Ecto neural progenitor cell (in vitro differentiated cells): ENCODE results near the gene TMEM87A.
"Not testable (repeated sequence)": the region's sequence is repeated elsewhere in the genome, so short reads cannot be mapped to it uniquely, and the experiment has no call there.

ENCODE experiments used
- DNase-seq: peaks from one replicate; pipeline ENCODE4 v3.0.0-alpha.2; 2018; ENCODE audit warnings: low spot score

The TMEM87A gene, protein sequence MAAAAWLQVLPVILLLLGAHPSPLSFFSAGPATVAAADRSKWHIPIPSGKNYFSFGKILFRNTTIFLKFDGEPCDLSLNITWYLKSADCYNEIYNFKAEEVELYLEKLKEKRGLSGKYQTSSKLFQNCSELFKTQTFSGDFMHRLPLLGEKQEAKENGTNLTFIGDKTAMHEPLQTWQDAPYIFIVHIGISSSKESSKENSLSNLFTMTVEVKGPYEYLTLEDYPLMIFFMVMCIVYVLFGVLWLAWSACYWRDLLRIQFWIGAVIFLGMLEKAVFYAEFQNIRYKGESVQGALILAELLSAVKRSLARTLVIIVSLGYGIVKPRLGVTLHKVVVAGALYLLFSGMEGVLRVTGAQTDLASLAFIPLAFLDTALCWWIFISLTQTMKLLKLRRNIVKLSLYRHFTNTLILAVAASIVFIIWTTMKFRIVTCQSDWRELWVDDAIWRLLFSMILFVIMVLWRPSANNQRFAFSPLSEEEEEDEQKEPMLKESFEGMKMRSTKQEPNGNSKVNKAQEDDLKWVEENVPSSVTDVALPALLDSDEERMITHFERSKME

DNA sequence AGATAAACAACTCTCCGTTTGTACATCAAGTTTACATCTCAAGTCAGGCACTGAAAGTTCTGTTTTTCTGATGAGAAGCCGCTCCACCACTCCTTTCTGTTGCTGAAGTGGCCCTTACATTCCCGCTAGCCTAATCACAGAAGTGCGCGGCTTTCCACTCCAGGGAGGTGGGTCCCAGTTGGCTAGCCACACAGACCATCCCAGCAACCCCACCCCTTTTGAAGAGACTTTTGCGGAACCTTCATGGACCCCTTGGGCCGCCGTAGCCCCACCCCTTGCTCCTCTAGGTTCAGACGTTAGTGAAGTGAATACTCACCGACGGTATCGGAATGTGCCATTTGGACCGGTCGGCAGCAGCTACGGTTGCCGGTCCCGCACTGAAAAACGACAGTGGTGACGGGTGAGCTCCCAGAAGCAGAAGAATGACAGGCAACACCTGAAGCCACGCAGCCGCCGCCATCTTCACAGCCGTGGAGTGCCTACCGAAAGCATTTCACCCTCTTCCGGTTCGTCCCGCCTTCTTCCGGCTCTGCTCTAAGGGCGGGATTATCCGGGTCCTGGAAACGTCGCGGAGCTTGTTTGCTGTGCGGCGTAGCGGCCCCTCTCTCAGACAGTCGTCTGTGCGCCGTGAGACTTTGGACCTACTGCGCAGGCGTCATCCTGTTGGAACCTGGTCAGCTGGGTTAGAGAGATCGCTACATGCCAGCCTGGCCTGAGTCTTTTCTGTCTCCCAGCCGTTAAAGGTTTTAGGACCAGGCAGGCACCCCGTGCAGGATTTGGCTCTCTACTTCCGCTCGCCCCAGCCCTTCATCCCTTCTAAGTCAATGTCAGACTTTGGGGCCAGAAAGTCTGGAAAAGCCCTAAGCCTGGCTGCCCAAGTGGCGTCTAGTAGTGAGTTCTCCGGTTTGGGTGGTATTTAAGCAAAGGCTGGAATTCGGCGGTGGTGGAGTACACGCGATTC is at the start of gene TMEM87A, which contains the start of gene GANC:
TMEM87A (minus strand) TSS at position 495 of the 961 bp plus-strand sequence; CDS start at position 460, 35 bp downstream.
GANC (plus strand) TSS at position 263 of the 961 bp plus-strand sequence. CDS start 1,281 bp downstream, outside the sequence.
- peak; percentile 97 for DNase-seq

DNA sequence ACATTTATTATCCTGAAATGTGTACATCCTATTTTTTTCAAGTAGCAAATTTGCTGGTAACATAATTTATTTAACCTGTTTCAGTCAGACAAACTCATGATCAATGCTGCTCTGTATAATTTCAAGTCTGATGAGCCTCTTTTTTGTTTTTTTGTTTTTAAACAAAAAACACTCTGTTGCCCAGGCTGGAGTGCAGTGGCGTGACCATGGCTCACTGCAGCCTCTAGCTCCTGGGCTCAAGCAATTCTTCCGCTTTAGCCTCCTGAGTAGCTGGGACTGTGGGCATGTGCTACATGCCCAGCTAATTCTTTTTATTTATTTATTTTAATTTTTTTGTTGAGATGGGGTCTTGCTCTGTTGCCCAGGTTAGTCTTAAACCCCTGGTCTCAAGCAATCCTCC is 46.0 kb upstream of the TMEM87A start:
- no peak for DNase-seq

DNA sequence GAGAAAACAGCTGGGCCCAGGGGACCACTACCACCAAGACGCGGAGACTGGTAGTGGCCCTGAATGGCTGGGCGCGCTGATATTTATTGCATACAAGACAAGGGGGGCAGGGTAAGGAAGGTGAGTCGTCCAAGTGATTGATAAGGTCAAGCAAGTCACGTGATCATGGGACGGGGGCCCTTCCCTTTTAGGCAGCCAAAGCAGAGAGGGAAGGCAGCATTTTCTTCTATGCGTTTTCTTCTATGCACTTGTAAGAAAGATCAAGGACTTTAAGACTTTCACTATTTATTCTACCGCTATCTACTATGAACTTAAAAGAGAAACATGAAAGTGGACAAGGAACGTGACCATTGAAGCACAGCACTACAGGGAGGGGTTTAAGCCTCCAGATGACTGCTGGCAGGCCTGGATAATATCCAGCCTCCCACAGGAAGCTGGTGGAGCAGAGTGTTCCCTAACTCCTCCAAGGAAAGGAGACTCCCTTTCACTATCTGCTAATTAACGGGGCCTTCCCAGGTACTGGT is 43.1 kb upstream of the TMEM87A start:
- DNase-seq: not testable (repeated sequence)

DNA sequence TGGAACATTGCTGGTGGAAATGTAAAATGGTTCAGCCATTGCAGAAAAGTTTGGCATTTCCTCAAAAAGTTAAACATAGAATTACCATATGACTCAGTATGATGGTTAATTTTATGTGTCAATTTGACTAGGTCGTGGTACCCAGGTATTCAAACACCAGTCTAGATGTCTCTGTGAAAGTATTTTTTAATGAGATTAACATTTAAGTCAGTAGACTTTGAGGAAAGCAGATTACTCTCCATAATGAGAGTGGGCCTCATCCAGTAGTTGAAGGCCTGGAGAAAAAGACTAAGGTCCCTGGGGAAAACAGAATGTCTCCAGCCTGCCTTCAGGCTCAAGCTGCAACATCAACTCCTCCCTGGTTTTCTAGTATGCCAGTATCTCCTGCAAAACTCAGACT is 42.3 kb upstream of the TMEM87A start:
- DNase-seq: no peak

DNA sequence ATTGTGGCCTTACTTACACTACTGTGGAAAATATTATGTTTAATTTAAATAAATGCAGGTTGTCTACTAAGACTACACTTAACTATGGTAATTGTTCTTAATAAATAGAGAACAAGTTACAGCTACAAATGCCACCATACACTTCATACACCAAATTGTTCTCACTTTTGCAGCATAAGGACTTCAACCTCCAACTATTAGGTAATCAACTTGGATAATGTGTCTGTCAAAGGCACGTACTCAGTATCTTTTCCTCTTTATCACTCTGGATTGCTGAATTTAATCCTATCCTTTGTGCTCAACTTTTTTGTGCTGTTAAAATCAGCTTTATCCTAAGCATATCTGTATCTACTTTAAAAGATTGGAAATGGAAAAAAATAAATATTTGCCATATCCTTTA is 41.6 kb upstream of the TMEM87A start:
- DNase-seq: no peak

DNA sequence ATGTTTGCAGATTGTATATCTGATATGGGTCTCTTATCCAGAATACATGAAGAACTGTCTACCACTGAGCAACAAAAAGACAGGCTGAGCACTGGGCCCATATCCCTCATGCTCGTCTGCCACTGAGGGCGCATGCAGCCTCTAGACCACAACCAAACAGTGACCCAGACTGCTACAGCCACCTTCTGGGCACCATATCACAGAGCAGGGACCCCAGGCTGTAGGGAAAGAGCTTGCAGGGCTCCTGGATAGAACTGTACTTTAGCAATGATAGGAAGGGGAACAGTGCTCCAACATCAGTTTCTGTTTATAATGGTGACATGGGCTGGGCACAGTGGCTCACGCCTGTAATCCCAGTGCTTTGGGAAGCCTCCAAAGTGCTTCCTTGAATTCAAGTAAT is 40.2 kb upstream of the TMEM87A start:
- no peak for DNase-seq

DNA sequence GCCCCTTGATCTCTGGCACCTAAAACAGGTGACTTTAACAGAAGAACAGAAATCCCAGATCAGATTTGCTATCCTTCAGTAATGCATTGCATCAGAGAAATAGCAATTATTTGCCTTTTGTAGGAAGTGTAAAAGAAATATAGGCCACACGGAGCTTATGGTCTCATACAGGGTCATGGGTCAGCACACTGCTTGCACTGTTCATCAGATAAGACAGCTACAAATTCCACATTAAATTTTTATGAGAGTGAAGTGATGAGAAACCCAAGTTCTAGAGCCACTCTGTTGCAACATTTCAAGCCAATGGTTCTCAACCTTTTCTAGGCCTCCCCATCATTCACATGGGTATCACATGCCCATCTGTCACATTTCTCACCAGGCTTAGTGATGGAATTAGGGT is 33.4 kb upstream of the TMEM87A start:
- no peak for DNase-seq

DNA sequence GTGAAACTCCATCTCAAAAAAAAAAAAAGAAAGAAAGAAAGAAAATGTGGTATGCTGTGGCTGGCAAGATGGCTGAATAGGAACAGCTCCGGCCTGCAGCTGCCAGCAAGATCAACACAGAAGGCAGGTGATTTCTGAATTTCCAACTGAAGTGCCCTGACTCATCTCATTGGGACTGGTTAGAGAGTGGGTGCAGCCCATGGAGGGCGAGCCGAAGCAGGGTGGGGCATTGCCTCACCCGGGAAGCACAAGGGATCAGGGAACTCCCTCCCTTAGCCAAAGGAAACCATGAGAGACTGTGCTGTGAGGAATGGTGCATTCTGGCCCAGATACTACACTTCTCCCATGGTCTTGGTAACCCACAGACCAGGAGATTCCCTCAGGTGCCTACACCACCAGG is 27.8 kb upstream of the TMEM87A start:
- DNase-seq: not testable (repeated sequence)

DNA sequence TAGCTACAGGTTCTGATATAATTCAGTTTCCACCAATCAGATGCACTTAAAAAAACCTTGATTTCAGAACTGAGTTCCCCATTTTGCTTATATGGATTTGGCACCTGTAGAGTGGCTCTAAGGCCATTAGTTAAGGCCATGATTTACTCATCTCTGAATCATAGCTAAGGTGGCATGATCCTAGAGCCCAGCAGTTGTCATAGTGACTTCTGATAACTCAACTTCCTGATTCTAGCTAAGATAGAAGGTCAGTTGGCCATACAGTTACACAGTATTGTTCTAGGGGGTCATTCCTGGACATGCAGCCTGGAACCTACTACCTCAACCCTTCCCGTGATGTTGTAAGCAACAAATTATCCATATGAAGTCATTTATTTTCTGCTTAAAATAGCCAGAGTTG is 15.9 kb upstream of the TMEM87A start:
- DNase-seq: no peak

DNA sequence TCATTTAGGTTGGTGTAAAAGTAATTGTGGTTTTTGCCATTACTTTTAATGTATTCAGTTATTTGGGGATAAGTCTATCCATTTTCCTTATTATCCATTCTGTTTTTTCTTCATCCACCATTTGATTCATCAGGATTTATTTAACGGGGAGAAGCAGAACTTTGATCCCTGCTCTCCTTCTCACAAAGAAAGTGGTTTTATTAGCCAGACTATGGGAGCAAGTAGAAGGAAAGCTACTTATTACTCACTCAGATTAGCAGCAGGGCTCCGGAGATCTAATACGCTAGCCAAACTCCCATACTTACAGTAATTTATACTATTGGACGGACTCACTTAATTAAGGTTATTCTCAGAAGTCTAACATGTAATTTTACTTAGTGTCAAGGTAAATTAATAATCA is 14.7 kb upstream of the TMEM87A start:
- no peak for DNase-seq

DNA sequence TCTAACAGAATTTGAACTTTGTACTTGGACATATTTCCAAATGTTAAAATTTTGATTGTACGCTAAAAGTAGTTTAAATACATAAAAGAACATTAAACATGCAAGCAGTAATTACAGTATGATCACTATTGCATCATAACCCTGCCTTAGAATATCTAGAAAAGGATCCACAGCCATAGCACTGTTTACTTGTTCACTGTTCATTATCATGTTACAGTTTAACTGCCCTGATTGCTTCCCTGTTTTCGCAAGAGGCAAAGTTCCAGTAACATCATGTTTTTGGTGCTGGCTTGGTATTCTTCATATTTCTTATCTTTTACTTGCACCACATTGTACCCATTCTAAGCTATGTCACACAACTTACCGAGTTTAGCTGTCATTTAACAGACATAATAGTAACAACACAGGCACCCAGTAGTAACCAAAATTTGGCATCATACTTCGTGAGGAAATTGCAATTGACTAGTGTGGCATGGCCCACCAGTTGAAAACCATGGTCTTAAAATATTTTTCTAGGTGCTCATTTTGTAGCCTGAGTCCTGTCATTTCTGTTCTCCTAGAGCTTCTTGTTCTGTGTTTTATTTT is 13.3 kb upstream of the TMEM87A start:
- DNase-seq: no peak

DNA sequence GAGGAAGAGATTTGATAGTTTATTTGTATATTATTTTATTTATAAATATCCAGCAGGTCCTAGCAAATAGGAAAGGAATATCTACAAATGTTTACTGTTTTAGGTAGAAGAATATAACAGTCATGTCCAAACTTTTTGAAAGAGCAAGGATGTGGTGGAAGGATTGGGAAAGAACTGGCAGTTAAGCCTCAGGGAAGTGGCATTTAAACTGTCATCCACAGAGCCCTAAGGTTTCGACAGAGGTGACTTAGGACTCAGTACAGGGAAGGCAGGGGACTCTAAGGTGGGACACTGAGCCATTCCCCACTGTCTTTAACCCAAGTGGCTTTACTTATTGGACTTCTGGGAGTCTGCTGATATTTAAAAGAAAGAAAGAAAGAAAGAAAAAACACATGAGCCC is 11.8 kb upstream of the TMEM87A start:
- no peak for DNase-seq

DNA sequence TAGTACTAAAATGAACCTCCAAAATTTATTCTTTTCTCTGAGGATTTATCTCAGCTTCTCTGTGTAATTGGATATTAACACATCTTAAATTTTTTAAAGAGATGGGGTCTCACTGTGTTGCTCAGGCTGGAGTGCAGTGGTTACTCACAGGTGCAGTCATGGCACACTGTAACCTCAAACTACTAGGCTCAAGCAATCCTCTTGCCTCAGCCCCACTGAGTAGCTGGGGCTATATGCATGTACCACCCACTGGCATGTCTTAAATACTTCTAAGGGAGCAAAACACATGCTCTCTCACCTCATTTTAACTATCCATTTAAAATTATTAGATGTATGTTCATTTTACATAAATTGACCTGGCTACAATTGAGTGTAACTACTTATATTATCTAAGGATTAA is 11.3 kb upstream of the TMEM87A start:
- DNase-seq: no peak

DNA sequence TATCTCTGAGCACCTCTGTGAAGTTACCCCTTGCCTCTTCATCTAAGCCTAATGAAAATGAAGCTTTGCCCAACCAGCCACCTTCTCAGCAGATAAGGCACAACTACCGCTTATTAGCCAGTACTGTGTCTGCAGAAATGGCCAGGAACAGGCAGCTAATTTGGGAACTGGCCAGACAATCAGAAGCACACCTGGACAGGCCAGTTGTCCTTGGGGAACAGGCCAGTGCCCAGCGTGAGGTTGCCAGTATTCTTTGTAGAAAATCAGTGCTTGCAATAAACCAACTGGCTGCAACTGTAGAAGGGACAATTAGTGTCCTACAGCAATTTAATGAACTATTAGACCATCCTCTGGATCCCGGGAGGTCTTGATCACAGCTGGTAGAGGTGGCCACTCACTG is 10.4 kb upstream of the TMEM87A start:
- no peak for DNase-seq

DNA sequence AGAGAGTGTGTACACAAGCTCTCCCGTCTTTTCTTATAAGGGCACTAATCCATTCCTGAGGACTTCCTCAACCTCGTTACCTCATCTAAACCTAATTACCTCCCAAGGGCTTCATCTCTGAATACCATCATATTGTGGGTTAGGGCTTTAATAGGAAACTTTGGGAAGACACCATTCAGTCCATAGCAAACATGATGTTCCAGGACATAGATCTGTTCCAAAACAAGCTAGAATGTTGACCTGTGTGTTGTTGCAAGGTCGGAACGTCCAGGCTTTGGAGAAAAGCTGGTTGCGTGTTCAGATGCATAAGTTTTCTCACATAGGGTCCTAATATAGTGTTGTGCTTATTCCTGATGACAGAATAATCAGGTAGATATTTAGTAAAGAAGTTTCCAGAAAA is 9.7 kb upstream of the TMEM87A start:
- DNase-seq: no peak

DNA sequence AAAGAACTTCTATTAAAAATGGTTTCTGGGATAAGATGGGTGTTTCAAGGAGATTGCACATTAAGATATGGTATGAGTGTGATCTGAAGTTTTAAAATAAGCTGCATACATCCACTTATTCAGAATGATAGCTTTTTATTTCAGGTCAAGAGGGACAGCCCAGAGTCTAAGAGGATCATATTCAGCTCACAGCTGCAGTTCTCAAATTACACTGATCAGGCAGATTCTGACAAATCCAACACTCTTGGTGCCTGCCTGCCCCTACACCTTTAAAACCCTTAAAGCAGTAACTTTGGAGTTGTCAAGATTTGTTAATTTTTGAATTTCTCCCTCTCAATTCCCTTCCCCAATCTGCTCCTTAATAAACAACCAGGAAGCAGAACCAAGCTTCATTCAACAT is 9.1 kb upstream of the TMEM87A start:
- DNase-seq: no peak

DNA sequence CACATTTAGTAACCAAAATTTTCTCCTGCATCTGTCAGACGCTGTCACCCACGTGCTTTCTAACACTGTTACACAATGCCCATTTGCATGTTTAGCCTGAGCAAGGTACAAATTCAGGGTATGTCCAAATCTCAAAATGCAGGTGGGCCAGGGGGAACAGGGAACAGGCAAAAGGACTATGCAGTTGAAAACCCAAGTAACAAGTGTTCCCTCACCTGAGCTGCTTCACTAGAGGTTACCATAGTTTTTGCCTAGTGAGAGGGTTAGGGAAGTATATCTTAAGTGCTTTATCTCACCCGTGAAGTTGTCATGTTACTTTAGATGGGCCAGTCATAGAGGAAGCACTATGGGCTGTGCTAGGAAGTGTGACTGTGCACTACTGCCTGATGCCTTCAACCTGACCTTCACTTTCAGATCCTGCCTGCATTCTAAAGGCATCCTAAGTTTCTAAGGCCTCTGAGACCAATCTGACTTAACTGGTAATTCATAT is 6.0 kb upstream of the TMEM87A start:
- no peak for DNase-seq

DNA sequence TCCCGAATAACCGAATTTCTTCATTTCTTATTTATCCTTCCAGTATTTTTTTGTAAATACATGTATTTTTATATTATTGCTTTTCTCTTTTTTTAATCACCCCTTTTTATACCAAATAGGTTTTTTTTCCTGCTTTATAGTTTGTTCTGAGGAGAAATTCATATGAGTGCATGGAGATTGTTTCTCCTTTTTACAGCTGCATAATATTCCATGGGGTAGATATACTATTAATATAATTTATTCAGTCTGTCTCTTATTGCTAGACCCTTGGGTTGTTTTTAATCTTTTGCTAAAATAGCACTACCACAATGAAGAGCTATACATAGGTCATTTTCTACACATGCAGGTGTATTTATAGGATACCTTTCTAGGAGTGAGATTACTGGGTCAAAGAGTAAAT is 3.5 kb upstream of the TMEM87A start:
- no peak for DNase-seq

DNA sequence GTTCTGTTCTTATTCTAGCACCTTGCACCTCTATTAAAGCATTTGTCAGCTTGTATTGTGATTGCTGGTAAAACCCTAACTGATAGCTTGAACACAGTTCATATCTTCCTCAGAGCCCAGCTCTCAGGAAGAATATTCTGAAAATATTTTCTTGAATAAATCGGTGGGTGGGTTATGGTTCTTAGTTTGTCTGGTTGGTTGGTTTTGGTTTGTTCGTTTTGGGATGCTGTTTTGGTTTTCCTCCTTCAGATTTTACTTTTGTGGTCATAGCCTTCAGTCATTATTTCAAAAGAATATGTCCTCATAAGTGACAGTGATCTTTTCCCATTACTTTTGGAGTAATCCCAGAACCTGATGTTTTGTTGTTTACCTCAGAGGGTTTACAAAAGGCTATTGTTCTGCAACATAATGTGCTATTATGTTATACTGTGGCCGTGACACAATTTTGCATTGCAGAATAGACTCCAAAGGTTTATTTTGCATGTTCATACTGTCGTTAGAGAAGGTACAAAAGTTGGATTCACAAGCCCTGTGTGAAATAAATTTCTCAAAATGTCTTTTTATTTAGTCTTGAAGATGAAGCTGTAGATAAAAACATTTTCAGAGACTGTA is 2.7 kb upstream of the TMEM87A start:
- DNase-seq: no peak

DNA sequence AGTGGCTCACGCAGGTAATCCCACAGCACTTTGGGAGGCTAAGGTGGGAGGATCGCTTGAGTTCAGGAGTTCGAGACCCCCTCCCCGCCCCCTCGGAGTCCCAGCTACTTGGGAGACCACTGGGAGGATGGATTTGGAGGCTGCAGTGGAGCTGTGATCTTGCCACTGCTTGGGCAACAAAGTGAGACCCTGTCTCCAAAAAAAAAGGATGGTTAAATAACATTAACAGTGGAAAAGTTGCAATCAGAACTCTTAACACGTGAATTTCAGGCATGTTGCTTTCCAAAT is 1.4 kb upstream of the TMEM87A start:
- DNase-seq: no peak

DNA sequence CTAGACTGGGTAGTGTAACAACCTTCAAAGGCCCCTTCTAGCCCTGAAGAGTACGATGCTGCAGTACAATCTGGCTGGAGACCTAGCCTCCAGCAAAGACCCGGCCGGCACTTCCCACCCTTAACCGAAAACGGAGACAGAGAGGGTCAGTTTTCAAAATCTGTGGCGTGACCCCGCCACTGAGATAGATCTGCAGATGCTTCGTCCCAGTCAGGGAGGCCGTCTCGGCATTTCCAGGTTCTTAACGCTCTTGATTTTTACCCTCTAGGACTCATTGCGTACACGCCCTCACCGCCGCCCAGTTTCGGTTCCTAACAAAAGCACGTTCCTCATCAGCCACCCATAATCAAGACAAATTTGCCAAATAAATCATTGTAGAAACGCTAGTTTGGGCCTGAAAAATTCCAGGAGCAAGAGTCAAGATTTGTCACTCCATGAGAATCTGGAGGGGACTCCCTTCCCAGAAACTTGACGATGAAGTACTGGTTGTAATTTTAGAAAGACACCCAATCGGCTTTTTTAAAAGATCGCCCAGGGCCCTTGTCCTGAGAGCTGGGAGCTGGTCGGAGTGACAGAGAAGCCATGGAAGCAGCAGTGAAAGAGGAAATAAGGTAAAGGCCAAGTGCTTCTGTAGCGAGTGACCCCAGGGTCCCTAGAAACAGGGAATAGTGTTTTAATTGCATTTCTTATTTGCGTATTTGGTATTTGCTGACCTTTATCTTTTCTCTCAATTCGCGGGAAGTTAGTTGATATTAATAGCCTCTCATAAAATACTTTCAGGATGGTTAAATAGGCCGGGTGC is 868 bp upstream of the TMEM87A start:
- peak; percentile 61 for DNase-seq
